Endothelial cell (in vitro differentiated cells): ENCODE data around the gene ADCY7. TPM values are rescaled to one million over a fixed set of nuclear protein-coding genes. Genes with fewer than 3 reads are reported as not detected.
A peak's percentile ranks its signal among the peaks of the same experiment; 100 is the strongest.

Source experiments
- DNase-seq: peaks from one replicate; pipeline ENCODE4 v3.0.0; 2021; ENCODE audit warnings: low spot score
- H3K27ac Mint-ChIP-seq: one replicate; pipeline ENCODE4 v1.8.0; 2021; ENCODE audit warnings: mixed read lengths, inconsistent platforms; ENCODE audit not compliant: unreplicated experiment
- H3K27me3 Mint-ChIP-seq: one replicate; pipeline ENCODE4 v1.8.0; 2021; ENCODE audit warnings: mild to moderate bottlenecking, moderate library complexity, mixed read lengths, inconsistent platforms; ENCODE audit not compliant: unreplicated experiment
- H3K36me3 Mint-ChIP-seq: one replicate; pipeline ENCODE4 v1.8.0; 2021; ENCODE audit warnings: mild to moderate bottlenecking, low read depth, mixed read lengths, inconsistent platforms; ENCODE audit not compliant: unreplicated experiment
- H3K4me1 Mint-ChIP-seq: one replicate; pipeline ENCODE4 v1.8.0; 2021; ENCODE audit warnings: mild to moderate bottlenecking, mixed read lengths, inconsistent platforms; ENCODE audit not compliant: unreplicated experiment
- H3K4me3 Mint-ChIP-seq: one replicate; pipeline ENCODE4 v1.8.0; 2021; ENCODE audit warnings: mild to moderate bottlenecking, mixed read lengths, inconsistent platforms; ENCODE audit not compliant: unreplicated experiment
- H3K9me3 Mint-ChIP-seq: one replicate; pipeline ENCODE4 v1.8.0; 2021; ENCODE audit warnings: mixed read lengths, inconsistent platforms; ENCODE audit not compliant: unreplicated experiment
- CTCF ChIP-seq: fragments of 200-600 bp; sonication (generic); IDR thresholded peaks from one replicate; pipeline ENCODE4 v1.5.0; 2021; ENCODE audit warnings: antibody characterized with exemption; ENCODE audit not compliant: unreplicated experiment
- total RNA-seq: library from RNA; stranded (reverse); fragmentation: NEBNext Ultra II Directional; extraction: Animal tissue kit (Norgen Biotek cat#: 25700); gene quantifications from one replicate; pipeline ENCODE4 v1.2.1, GENCODE V29; 2021; ENCODE audit not compliant: unreplicated experiment

Gene ADCY7
- total RNA-seq, 1 donor from 2014 or later, result 3.2 TPM

- Mint-ChIP-seq H3K27me3 (peaks cover 9% of the 10 kb centered on the region), H3K36me3 (peaks cover 39% of the 10 kb centered on the region), H3K4me3 (peak overlapping the region; percentile 19), H3K27ac (peak overlapping the region; percentile 80), H3K9me3 (no peaks in the 10 kb centered on the region), H3K4me1 (peaks cover 9% of the 10 kb centered on the region)
- no peak for TF ChIP-seq CTCF
- no peak for DNase-seq
Measured at GRCh38 chr16:50313596-50314478, 47.5 kb downstream of the ADCY7 start.

GRCh38 chr16:50314665-50315064, 48.3 kb downstream of the ADCY7 start:
- Mint-ChIP-seq H3K36me3 (peaks cover 39% of the 10 kb centered on the region), H3K27me3 (peaks cover 9% of the 10 kb centered on the region), H3K9me3 (no peaks in the 10 kb centered on the region), H3K4me1 (peaks cover 9% of the 10 kb centered on the region), H3K27ac (peak overlapping the region; percentile 86), H3K4me3 (no peak overlapping the region)
- TF ChIP-seq CTCF, result no peak
- no peak for DNase-seq

- DNase-seq, result no peak
- Mint-ChIP-seq H3K27me3 (peaks cover 9% of the 10 kb centered on the region), H3K36me3 (peaks cover 39% of the 10 kb centered on the region), H3K27ac (no peak overlapping the region), H3K4me1 (peaks cover 9% of the 10 kb centered on the region), H3K4me3 (no peak overlapping the region), H3K9me3 (no peaks in the 10 kb centered on the region)
- TF ChIP-seq CTCF, result no peak
Measured at GRCh38 chr16:50315346-50315997, 49.1 kb downstream of the ADCY7 start.

- peaks cover 9% of the 10 kb centered on the region for H3K4me1 Mint-ChIP-seq
- H3K27me3 Mint-ChIP-seq, result peaks cover 7% of the 10 kb centered on the region
- peaks cover 39% of the 10 kb centered on the region for H3K36me3 Mint-ChIP-seq
- H3K4me3 Mint-ChIP-seq, result no peak overlapping the region
- no peak overlapping the region for H3K27ac Mint-ChIP-seq
- TF ChIP-seq CTCF, result no peak
- DNase-seq, result no peak
- H3K9me3 Mint-ChIP-seq, result no peaks in the 10 kb centered on the region
Measured at GRCh38 chr16:50316102-50316847, 49.9 kb downstream of the ADCY7 start.
